HEK293T (cell line): ENCODE data around the gene STPG4.

ENCODE experiments used
- CTCF ChIA-PET: fragments of 350-600 bp; formaldehyde crosslinking; extraction: SDS; loops from one replicate; lab custom pipeline; 2021; ENCODE audit warnings: antibody characterized with exemption, inconsistent platforms; lab: Yijun Ruan, JAX
- POLR2A ChIA-PET: fragments of 350-600 bp; formaldehyde crosslinking; extraction: SDS; loops from one replicate; lab custom pipeline; 2020; ENCODE audit warnings: antibody characterized with exemption, inconsistent platforms; lab: Yijun Ruan, JAX
- DNase-seq: peaks from one replicate; pipeline ENCODE4 v3.0.0; 2012; ENCODE audit warnings: mixed read lengths; ENCODE audit errors: extremely low spot score
- ARNT ChIP-seq: fragments of 450-650 bp; IDR thresholded peaks from 2 replicates; pipeline ENCODE4 v1.6.1; 2017; ENCODE audit warnings: mild to moderate bottlenecking
- BHLHE40 ChIP-seq: fragments of 450-650 bp; IDR thresholded peaks from 2 replicates; pipeline ENCODE4 v1.6.1; 2016; ENCODE audit warnings: mild to moderate bottlenecking, moderate library complexity, borderline replicate concordance
- CTBP1 ChIP-seq: fragments of 450-650 bp; IDR thresholded peaks from 2 replicates; pipeline ENCODE4 v1.6.1; 2016; ENCODE audit warnings: borderline replicate concordance
- ELF4 ChIP-seq: fragments of 450-650 bp; IDR thresholded peaks from 2 replicates; pipeline ENCODE4 v1.6.1; 2017; ENCODE audit warnings: antibody characterized with exemption
- FOXA1 ChIP-seq: fragments of 450-650 bp; IDR thresholded peaks from 2 replicates; pipeline ENCODE4 v1.6.1; 2016; ENCODE audit warnings: mild to moderate bottlenecking
- FOXK2 ChIP-seq: fragments of 450-650 bp; IDR thresholded peaks from 2 replicates; pipeline ENCODE4 v1.6.1; 2016; ENCODE audit warnings: mild to moderate bottlenecking
- FOXM1 ChIP-seq: fragments of 450-650 bp; IDR thresholded peaks from 2 replicates; pipeline ENCODE4 v1.6.1; 2017; ENCODE audit warnings: mild to moderate bottlenecking, borderline replicate concordance
- HDGF ChIP-seq: fragments of 450-650 bp; IDR thresholded peaks from 2 replicates; pipeline ENCODE4 v1.6.1; 2017; ENCODE audit warnings: antibody characterized with exemption, borderline replicate concordance
- L3MBTL2 ChIP-seq: fragments of 450-650 bp; conservative IDR thresholded peaks from 2 replicates; pipeline ENCODE4 v1.6.1; 2016; ENCODE audit warnings: mild to moderate bottlenecking
- LEF1 ChIP-seq: fragments of 450-650 bp; IDR thresholded peaks from 2 replicates; pipeline ENCODE4 v1.6.1; 2017; ENCODE audit warnings: mild to moderate bottlenecking, borderline replicate concordance
- NFRKB ChIP-seq: fragments of 450-650 bp; IDR thresholded peaks from 2 replicates; pipeline ENCODE4 v1.6.1; 2016; ENCODE audit warnings: mild to moderate bottlenecking, moderate library complexity
- SP1 ChIP-seq: fragments of 450-650 bp; IDR thresholded peaks from 2 replicates; pipeline ENCODE4 v1.6.1; 2017
- SUZ12 ChIP-seq: fragments of 450-650 bp; IDR thresholded peaks from 2 replicates; pipeline ENCODE4 v1.6.1; 2016; ENCODE audit warnings: mild to moderate bottlenecking
- TARDBP ChIP-seq: fragments of 450-650 bp; IDR thresholded peaks from 2 replicates; pipeline ENCODE4 v1.6.1; 2016
- ZNF384 ChIP-seq: fragments of 450-650 bp; IDR thresholded peaks from 2 replicates; pipeline ENCODE4 v1.6.1; 2016
- TF ChIP-seq, protein P1 (sequence below): fragments of 450-650 bp; IDR thresholded peaks from 2 replicates; pipeline ENCODE4 v1.6.1; 2016

The STPG4 gene

DNA sequence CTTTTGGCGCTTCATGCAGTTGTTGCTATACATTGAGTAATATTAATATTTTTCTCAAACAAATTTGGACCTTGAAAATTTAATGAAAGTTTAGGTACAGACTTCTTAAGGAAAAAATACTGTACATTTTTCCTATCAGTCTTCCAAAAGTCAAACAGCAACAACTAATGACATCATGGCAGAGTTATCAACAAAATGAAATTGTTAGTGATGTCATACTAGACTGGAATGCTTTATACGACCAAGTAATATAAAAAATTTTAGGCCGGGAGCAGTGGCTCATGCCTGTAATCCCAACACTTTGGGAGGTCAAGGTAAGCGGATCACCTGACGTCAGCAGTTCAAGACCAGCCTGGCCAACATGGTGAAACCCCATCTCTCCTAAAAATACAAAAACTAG lies 12.0 kb upstream of the STPG4 start:
- DNase-seq = no peak
- ChIA-PET CTCF (no interaction called here), POLR2A (no interaction called here)
- TF ChIP-seq SP1 (no peak), FOXK2 (no peak), L3MBTL2 (no peak), TARDBP (no peak), NFRKB (no peak), ELF4 (no peak), BHLHE40 (no peak), LEF1 (no peak), ZNF384 (no peak), CTBP1 (no peak), FOXM1 (no peak), FOXA1 (no peak), SUZ12 (no peak), ARNT (no peak), HDGF (no peak)
- TF ChIP-seq, protein P1, sequence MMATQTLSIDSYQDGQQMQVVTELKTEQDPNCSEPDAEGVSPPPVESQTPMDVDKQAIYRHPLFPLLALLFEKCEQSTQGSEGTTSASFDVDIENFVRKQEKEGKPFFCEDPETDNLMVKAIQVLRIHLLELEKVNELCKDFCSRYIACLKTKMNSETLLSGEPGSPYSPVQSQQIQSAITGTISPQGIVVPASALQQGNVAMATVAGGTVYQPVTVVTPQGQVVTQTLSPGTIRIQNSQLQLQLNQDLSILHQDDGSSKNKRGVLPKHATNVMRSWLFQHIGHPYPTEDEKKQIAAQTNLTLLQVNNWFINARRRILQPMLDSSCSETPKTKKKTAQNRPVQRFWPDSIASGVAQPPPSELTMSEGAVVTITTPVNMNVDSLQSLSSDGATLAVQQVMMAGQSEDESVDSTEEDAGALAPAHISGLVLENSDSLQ = no peak

DNA sequence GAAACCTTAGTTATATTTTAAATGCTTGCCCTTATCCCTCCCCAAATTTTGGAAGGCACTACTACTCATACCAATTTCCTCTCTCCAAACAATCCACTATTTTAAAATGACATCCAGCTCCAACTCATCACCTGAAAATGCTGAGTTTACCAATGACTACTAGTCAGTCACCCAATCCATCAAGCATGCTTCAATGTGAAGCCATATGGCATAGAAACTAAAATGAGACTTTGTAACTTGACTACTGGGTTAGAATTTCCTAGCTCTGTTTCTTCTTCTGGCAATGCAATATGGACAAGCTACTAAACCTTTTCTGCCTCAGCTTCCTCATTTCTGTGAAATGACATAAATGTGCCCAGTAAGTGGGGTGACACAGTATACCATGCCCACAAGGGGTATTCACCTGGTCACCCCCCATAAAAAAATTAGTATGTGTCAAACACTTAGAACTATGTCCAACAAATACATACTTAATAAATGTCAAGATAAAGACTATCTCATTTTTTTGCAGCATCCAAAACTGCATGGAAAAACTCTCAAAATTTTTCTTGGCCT lies 10.0 kb upstream of the STPG4 start:
- no peak for TF ChIP-seq HDGF
- ChIA-PET POLR2A (no interaction called here), CTCF (no interaction called here)
- DNase-seq = no peak

DNA sequence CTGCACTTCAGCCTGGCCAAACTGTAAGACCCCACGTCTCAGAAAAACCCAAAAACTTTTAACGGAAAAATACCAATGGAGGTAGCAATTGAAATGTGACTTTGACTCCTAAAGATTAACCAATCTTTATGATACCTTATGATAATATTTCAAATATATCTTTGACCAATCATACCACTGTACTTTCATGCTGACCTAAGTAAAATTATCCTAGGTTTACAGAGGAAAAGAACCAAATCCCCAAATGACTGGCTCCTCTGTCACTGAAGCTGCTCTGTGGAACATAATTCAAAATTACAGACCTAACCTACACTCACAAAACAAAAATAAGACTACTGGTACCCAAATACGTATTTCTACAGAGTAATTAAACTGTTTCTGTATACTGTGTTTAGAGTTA lies 7.7 kb upstream of the STPG4 start:
- POLR2A ChIA-PET = no interaction called here
- TF ChIP-seq TARDBP (no peak), ELF4 (no peak), CTBP1 (no peak), LEF1 (no peak), FOXK2 (no peak), ZNF384 (no peak)
- TF ChIP-seq, protein P1 = no peak
- no peak for DNase-seq
- CTCF ChIA-PET = interaction anchor here (0.7 kb wide), 1 partner anchor 14 kb away, joined by 5 read pairs; no protein-coding TSS in a partner anchor

DNA sequence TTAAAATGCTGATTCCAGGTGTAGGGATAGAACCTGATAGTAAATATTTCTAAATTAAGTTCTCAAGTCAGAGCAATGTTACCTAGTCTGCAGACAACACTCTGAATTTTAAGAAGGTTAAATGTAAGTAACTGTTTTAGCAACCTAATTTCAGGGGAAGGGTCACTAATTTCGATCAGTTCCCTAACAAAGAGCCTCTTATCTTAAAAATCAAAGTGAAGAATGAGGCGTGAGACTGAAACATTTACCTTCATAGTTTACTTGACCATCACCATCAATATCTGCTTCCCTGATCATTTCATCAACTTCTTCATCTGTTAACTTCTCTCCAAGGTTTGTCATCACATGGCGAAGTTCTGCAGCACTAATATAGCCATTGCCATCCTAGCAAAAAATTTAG lies 6.4 kb upstream of the STPG4 start:
- ChIA-PET POLR2A (no interaction called here), CTCF (no interaction called here)
- no peak for TF ChIP-seq LEF1
- TF ChIP-seq SUZ12 = no peak
- no peak for TF ChIP-seq ELF4
- no peak for TF ChIP-seq FOXM1
- TF ChIP-seq ZNF384 = no peak
- no peak for TF ChIP-seq FOXK2
- TF ChIP-seq, protein P1 = no peak
- TF ChIP-seq L3MBTL2 = no peak
- no peak for TF ChIP-seq BHLHE40
- TF ChIP-seq SP1 = no peak
- no peak for TF ChIP-seq FOXA1
- no peak for TF ChIP-seq TARDBP
- TF ChIP-seq ARNT = no peak
- TF ChIP-seq HDGF = no peak
- TF ChIP-seq CTBP1 = no peak
- DNase-seq = no peak

DNA sequence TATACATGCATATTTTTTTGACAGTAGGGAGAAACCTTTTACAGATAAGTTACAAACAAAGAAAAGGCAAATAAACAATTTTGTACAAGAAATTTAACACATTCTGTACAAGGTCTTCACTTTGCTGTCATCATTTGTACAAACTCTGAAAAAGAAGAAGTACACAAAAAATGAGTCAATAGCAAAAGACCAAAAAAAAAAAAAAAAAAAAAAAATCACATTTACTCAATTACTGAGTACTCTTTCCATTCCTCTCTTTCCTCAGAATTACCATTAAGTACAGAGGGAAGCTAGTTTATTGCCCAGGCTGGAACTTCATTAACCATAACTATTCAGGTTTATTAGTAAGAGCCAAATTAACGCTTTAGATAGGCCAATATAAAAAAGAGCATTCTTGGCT lies 5.6 kb upstream of the STPG4 start:
- TF ChIP-seq FOXA1 (no peak), TARDBP (no peak), SP1 (no peak), FOXM1 (no peak), FOXK2 (no peak), ELF4 (no peak), CTBP1 (no peak)
- ChIA-PET POLR2A (no interaction called here), CTCF (no interaction called here)
- no peak for DNase-seq

DNA sequence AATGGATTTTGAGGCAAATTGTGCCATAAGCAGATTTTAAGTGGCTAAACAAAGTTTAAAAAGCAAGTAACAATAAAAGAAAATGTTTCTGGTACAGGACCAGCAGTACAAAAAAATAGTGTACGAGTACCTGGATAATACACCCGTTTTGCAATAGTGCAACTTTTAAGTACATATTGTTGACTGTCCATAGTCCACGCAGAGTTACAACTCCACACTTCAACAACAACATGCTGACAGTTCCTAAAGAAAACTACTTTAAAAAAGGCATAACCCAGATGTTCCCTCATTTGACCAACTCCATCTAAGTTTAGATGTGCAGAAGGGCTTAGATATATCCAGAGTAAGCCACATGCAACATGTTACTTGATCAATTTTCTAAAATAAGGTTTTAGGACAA lies 5.1 kb upstream of the STPG4 start:
- DNase-seq = no peak
- ChIA-PET POLR2A (no interaction called here), CTCF (no interaction called here)
- TF ChIP-seq L3MBTL2 (no peak), ZNF384 (no peak), FOXK2 (no peak), SUZ12 (no peak), LEF1 (no peak), ARNT (no peak), TARDBP (no peak), NFRKB (no peak), FOXM1 (no peak), SP1 (no peak), ELF4 (no peak), BHLHE40 (no peak), HDGF (no peak), FOXA1 (no peak), CTBP1 (no peak)
- TF ChIP-seq, protein P1 = no peak
